H1 (cell line): ENCODE results near the gene RBBP5. TPM values are rescaled to one million over a fixed set of nuclear protein-coding genes. Genes with fewer than 3 reads are reported as not detected.

Experiments
- CTCF ChIA-PET: fragments of 300-600 bp; sonication (Branson Sonifier 250); formaldehyde crosslinking; loops from one replicate; lab custom pipeline; 2021; ENCODE audit not compliant: partially characterized antibody; lab: Charles Lee
- POLR2A ChIA-PET: fragments of 300-600 bp; sonication (Branson Sonifier 250); formaldehyde crosslinking; loops from one replicate; lab custom pipeline; 2021; ENCODE audit warnings: inconsistent platforms; ENCODE audit not compliant: partially characterized antibody; lab: Charles Lee
- DNase-seq, 2 experiments: peaks; one replicate each; pipeline versions ENCODE4 v3.0.0 to v3.0.0-alpha.2; 2010 to 2022; ENCODE audit warnings: low spot score in 2 of 2, low read depth in 1 of 2, mixed read lengths in 1 of 2
- FAIRE-seq: peaks from 2 replicates; lab custom pipeline; 2011; peaks lifted over from hg19 to GRCh38; lab: Jason Lieb, UNC
- H2AFZ ChIP-seq: 2 replicates; pipeline ENCODE4 v1.8.1; 2012; ENCODE audit warnings: low read length, inconsistent platforms
- H2AK5ac ChIP-seq: 2 replicates; pipeline ENCODE4 v1.6.1; 2013; ENCODE audit warnings: low read depth, low read length
- H2BK120ac ChIP-seq: replicated peaks from 2 replicates; pipeline ENCODE3; 2013; ENCODE audit warnings: low read depth, low read length, inconsistent platforms
- H2BK12ac ChIP-seq: 2 replicates; pipeline ENCODE4 v1.6.1; 2013; ENCODE audit warnings: low read depth, low read length
- H2BK15ac ChIP-seq: 2 replicates; pipeline ENCODE4 v1.6.1; 2013; ENCODE audit warnings: low read length
- H2BK20ac ChIP-seq: 2 replicates; pipeline ENCODE4 v1.6.1; 2013; ENCODE audit warnings: low read length
- H2BK5ac ChIP-seq: 2 replicates; pipeline ENCODE4 v1.6.1; 2013; ENCODE audit warnings: low read depth, low read length
- H3K14ac ChIP-seq: 2 replicates; pipeline ENCODE4 v1.6.1; 2013; ENCODE audit warnings: inconsistent platforms; ENCODE audit not compliant: insufficient read length
- H3K18ac ChIP-seq: 2 replicates; pipeline ENCODE4 v1.6.1; 2013; ENCODE audit warnings: low read length; ENCODE audit errors: extremely low read depth
- H3K23ac ChIP-seq: 2 replicates; pipeline ENCODE4 v1.6.1; 2013; ENCODE audit warnings: inconsistent platforms; ENCODE audit not compliant: insufficient read length
- H3K23me2 ChIP-seq: 2 replicates; pipeline ENCODE4 v1.6.1; 2013; ENCODE audit warnings: low read depth, low read length
- H3K27ac ChIP-seq: 2 replicates; pipeline ENCODE4 v1.6.1; 2011; ENCODE audit warnings: low read depth, low read length, inconsistent platforms
- H3K27me3 ChIP-seq, 4 experiments: replicated peaks in 1 of 4; 1 replicate in 1 of 4; 2 replicates in 3 of 4; pipeline versions ENCODE4 v1.6.1 to v1.8.1; 2011 to 2013; ENCODE audit warnings: low read length in 3 of 4, mild to moderate bottlenecking in 3 of 4, inconsistent platforms in 2 of 4, mixed read lengths in 2 of 4, moderate library complexity in 1 of 4; ENCODE audit not compliant: control insufficient read depth in 3 of 4, insufficient read depth in 3 of 4; ENCODE audit errors: extremely low read depth in 1 of 4
- H3K36me3 ChIP-seq, 4 experiments: 2 replicates each; pipeline versions ENCODE4 v1.6.1 to v1.8.1; 2011 to 2013; ENCODE audit warnings: mild to moderate bottlenecking in 4 of 4, low read length in 3 of 4, moderate library complexity in 2 of 4, control low read depth in 1 of 4, inconsistent platforms in 1 of 4; ENCODE audit not compliant: insufficient read depth in 4 of 4, control insufficient read depth in 2 of 4
- H3K4ac ChIP-seq: replicated peaks from 2 replicates; pipeline ENCODE3; 2013; ENCODE audit warnings: low read length, low read depth, mixed read lengths, inconsistent platforms; ENCODE audit not compliant: insufficient read length
- H3K4me1 ChIP-seq, 4 experiments: replicated peaks in 1 of 4; 1 replicate in 1 of 4; 2 replicates in 3 of 4; pipeline versions ENCODE4 v1.6.1 to v1.8.1; 2011 to 2013; ENCODE audit warnings: low read length in 3 of 4, inconsistent platforms in 2 of 4, mixed read lengths in 1 of 4; ENCODE audit not compliant: insufficient read depth in 4 of 4, control insufficient read depth in 3 of 4
- H3K4me2 ChIP-seq, 2 experiments: 2 replicates each; pipeline versions ENCODE4 v1.6.1 to v1.8.1; 2011 to 2013; ENCODE audit warnings: low read depth in 2 of 2, low read length in 2 of 2, control low read depth in 1 of 2, inconsistent platforms in 1 of 2, mild to moderate bottlenecking in 1 of 2; ENCODE audit not compliant: insufficient read depth in 1 of 2
- H3K4me3 ChIP-seq, 4 experiments: fragments of 200-600, 300-600 bp in 1 of 4; sonication (generic), shearing (Covaris generic), sonication (Bioruptor Twin) in 1 of 4; 2 replicates each; pipeline versions ENCODE4 v1.5.1 to v1.8.1; 2011 to 2016; ENCODE audit warnings: low read length in 4 of 4, low read depth in 3 of 4, control low read depth in 2 of 4, inconsistent platforms in 2 of 4, mild to moderate bottlenecking in 2 of 4, mixed read lengths in 1 of 4, moderate library complexity in 1 of 4; ENCODE audit not compliant: insufficient read depth in 2 of 4; ENCODE audit errors: extremely low read depth in 1 of 4
- H3K56ac ChIP-seq: replicated peaks from 2 replicates; pipeline ENCODE3; 2013; ENCODE audit warnings: low read depth, mild to moderate bottlenecking, mixed read lengths, low read length, inconsistent platforms; ENCODE audit not compliant: insufficient read length
- H3K79me1 ChIP-seq: 2 replicates; pipeline ENCODE4 v1.6.1; 2013; ENCODE audit warnings: low read depth, low read length, control low read depth
- H3K79me2 ChIP-seq, 2 experiments: 2 replicates each; pipeline versions ENCODE4 v1.6.1 to v1.8.1; 2012 to 2013; ENCODE audit warnings: low read length in 2 of 2, mild to moderate bottlenecking in 2 of 2, inconsistent platforms in 1 of 2; ENCODE audit not compliant: insufficient read depth in 2 of 2, control insufficient read depth in 1 of 2
- H3K9ac ChIP-seq, 4 experiments: replicated peaks in 1 of 4; 1 replicate in 1 of 4; 2 replicates in 3 of 4; pipeline versions ENCODE4 v1.6.1 to v1.8.1; 2011 to 2013; ENCODE audit warnings: low read depth in 3 of 4, low read length in 3 of 4, control low read depth in 2 of 4, mild to moderate bottlenecking in 2 of 4, moderate library complexity in 2 of 4, inconsistent platforms in 1 of 4; ENCODE audit errors: extremely low read depth in 1 of 4
- H3K9me3 ChIP-seq, 2 experiments: 2 replicates each; pipeline versions ENCODE4 v1.6.1 to v1.8.1; 2012 to 2013; ENCODE audit warnings: mild to moderate bottlenecking in 2 of 2, moderate library complexity in 2 of 2, control low read depth in 1 of 2, inconsistent platforms in 1 of 2, low read depth in 1 of 2, low read length in 1 of 2, mixed read lengths in 1 of 2; ENCODE audit not compliant: insufficient read depth in 2 of 2
- H4K20me1 ChIP-seq, 2 experiments: replicated peaks in 1 of 2; 2 replicates each; pipeline versions ENCODE3 to v1.8.1; 2011 to 2013; ENCODE audit warnings: inconsistent platforms in 2 of 2, low read length in 2 of 2, mild to moderate bottlenecking in 1 of 2; ENCODE audit not compliant: insufficient read depth in 2 of 2, control insufficient read depth in 1 of 2
- H4K5ac ChIP-seq: 2 replicates; pipeline ENCODE4 v1.6.1; 2013; ENCODE audit warnings: low read length, low read depth, mixed read lengths, inconsistent platforms; ENCODE audit not compliant: insufficient read length
- H4K8ac ChIP-seq: 2 replicates; pipeline ENCODE4 v1.8.0; 2013; ENCODE audit warnings: mild to moderate bottlenecking, moderate library complexity, low read length, inconsistent platforms; ENCODE audit not compliant: insufficient read depth; ENCODE audit errors: extremely low read depth
- H4K91ac ChIP-seq: replicated peaks from 2 replicates; pipeline ENCODE3; 2013; ENCODE audit warnings: low read length, mixed read lengths, inconsistent platforms; ENCODE audit not compliant: insufficient read length
- BCL11A ChIP-seq, 2 experiments: IDR thresholded peaks; one replicate each; pipeline ENCODE4 v1.6.1; 2011; ENCODE audit warnings: low read depth in 2 of 2, low read length in 2 of 2, mild to moderate bottlenecking in 2 of 2
- CHD1 ChIP-seq: IDR thresholded peaks from 2 replicates; pipeline ENCODE4 v1.6.1; 2012; ENCODE audit warnings: low read depth, low read length, improper control_type of control experiment
- CHD2 ChIP-seq: IDR thresholded peaks from 2 replicates; pipeline ENCODE4 v1.6.1; 2012; ENCODE audit warnings: low read length, improper control_type of control experiment
- CTBP2 ChIP-seq: IDR thresholded peaks from 2 replicates; pipeline ENCODE4 v1.7.0; 2011; ENCODE audit warnings: borderline replicate concordance, mild to moderate bottlenecking, moderate library complexity, mixed read lengths, low read length; ENCODE audit not compliant: insufficient read depth, insufficient read length
- CTCF ChIP-seq, 3 experiments: IDR thresholded peaks; 1 replicate in 2 of 3; 2 replicates in 1 of 3; pipeline versions ENCODE4 v1.5.1 to v1.6.1; 2011; ENCODE audit warnings: low read length in 3 of 3, mild to moderate bottlenecking in 3 of 3, inconsistent platforms in 2 of 3, low read depth in 1 of 3, moderate library complexity in 1 of 3; ENCODE audit not compliant: insufficient read depth in 1 of 3; ENCODE audit errors: control extremely low read depth in 1 of 3
- GTF2F1 ChIP-seq: IDR thresholded peaks from 2 replicates; pipeline ENCODE4 v1.6.1; 2012; ENCODE audit warnings: low read depth, low read length, improper control_type of control experiment, borderline replicate concordance
- MAFK ChIP-seq: IDR thresholded peaks from 2 replicates; pipeline ENCODE4 v1.6.1; 2012; ENCODE audit warnings: low read depth, mild to moderate bottlenecking, improper control_type of control experiment, low read length
- NANOG ChIP-seq: IDR thresholded peaks from 2 replicates; pipeline ENCODE4 v1.6.1; 2011; ENCODE audit warnings: low read length, low read depth, mild to moderate bottlenecking, inconsistent platforms; ENCODE audit not compliant: insufficient read depth, poor library complexity, severe bottlenecking
- PHF8 ChIP-seq: fragments of 200-600 bp; sonication (generic); conservative IDR thresholded peaks from 2 replicates; pipeline ENCODE4 v1.7.1; 2012; ENCODE audit warnings: low read depth, mild to moderate bottlenecking, inconsistent platforms, low read length, moderate library complexity
- TAF7 ChIP-seq: optimal IDR thresholded peaks from 2 replicates; pipeline ENCODE3; 2011; ENCODE audit warnings: low read depth, mild to moderate bottlenecking, inconsistent platforms, low read length, moderate library complexity, borderline replicate concordance
- ZNF274 ChIP-seq: IDR thresholded peaks from 2 replicates; pipeline ENCODE4 v1.7.0; 2012; ENCODE audit warnings: low read length, borderline replicate concordance; ENCODE audit errors: extremely low read depth
- WGBS, 2 experiments: shearing (Covaris generic) in 1 of 2; methylation state at CpG; one replicate each; pipeline versions ENCODE4 v1.1.6 to v1.1.7; 2013 to 2015; ENCODE audit warnings: low lambda C conversion rate in 2 of 2, mixed read lengths in 2 of 2, inconsistent platforms in 1 of 2, low coverage in 1 of 2, missing lambda C conversion rate in 1 of 2; ENCODE audit not compliant: insufficient replicate concordance in 2 of 2, insufficient coverage in 1 of 2, insufficient read length in 1 of 2; ENCODE audit errors: extremely low coverage in 1 of 2, missing lambda C conversion rate in 1 of 2; 5-methylcytosine and 5-hydroxymethylcytosine counted together
- polyA plus RNA-seq, 7 experiments: library from polyadenylated mRNA; depleted of rRNA in 3 of 7; stranded (reverse) in 5 of 7; unstranded in 2 of 7; fragments of >200 nt in 5 of 7; fragments of 200-250 nt in 2 of 7; gene quantifications; 1 replicate in 5 of 7; 2 replicates in 1 of 7; 4 replicates in 1 of 7; pipeline versions ENCODE4 v1.2.1 to v1.2.3, GENCODE V29; 2011 to 2013; ENCODE audit warnings: missing spikeins in 2 of 7, mixed read lengths in 2 of 7
- total RNA-seq: library from RNA; stranded (reverse); fragmentation: NEBNext Ultra II Directional; extraction: Animal tissue kit (Norgen Biotek cat#: 25700); gene quantifications from 2 replicates; pipeline ENCODE4 v1.2.1, GENCODE V29; 2021

Gene RBBP5
- total and polyA plus RNA-seq, 2 of the 8 experiments (the other 6 are each of a cell fraction or from before 2014, with no cell fraction given) = 6.7 to 21.5 TPM

DNA sequence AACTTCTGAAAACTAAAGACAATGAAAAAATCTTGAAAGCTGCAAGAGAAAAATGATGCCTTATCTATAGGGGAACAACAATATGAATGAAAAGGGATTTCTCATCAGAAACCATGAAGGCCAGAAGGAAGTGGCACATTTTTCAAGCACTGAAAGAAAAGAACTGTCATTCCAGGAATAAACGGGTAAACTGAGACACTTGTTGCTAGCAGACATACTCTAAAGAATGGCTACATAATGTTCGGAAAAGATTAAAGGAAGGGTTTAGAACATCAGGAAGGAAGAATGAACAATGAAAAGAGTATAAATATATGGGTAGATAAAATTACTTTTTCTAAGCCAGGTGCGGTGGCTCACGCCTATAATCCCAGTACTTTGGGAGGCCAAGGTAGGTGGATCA lies 14.5 kb downstream of the RBBP5 start:
- Histone ChIP-seq H3K27me3 (no peaks in the 10 kb centered on the region), H3K79me2 (0 out of 4 replicates have a peak, but pooled peaks cover 2% of the 10 kb centered on the region in 2 experiments), H3K23ac (no peak overlapping the region), H3K56ac (no peak overlapping the region), H3K27ac (no peak overlapping the region), H2BK12ac (no peak overlapping the region), H3K14ac (no peak overlapping the region), H2AK5ac (no peak overlapping the region), H3K23me2 (no peaks in the 10 kb centered on the region), H3K4ac (no peak overlapping the region), H2AFZ (no peak overlapping the region), H3K79me1 (no peaks in the 10 kb centered on the region; the same call in 1 of the 2 replicates), H4K5ac (no peak overlapping the region), H2BK120ac (no peak overlapping the region), H3K36me3 (peaks cover 8 to 32% (median 20%) of the 10 kb centered on the region in 4 experiments), H4K91ac (no peak overlapping the region), H4K20me1 (peaks cover 0 to 1% of the 10 kb centered on the region in 2 experiments), H2BK15ac (no peak overlapping the region), H3K4me2 (no peak overlapping the region), H3K9ac (no peak overlapping the region), H3K18ac (no peak overlapping the region), H3K4me3 (no peak overlapping the region), H4K8ac (no peak overlapping the region), H2BK20ac (no peak overlapping the region), H3K4me1 (no peaks in the 10 kb centered on the region; a peak in 1 of 7 replicates), H3K9me3 (no peaks in the 10 kb centered on the region), H2BK5ac (no peak overlapping the region)
- POLR2A ChIA-PET = no interaction called here
- CTCF ChIA-PET = interaction anchor here (0.7 to 3.2 kb wide), 3 partner anchors 10 to 1662 kb away, joined by 3 to 16 read pairs (median 4); no protein-coding TSS in a partner anchor
- 90% methylated on average over 4 of the region's 4 CpGs; no CpG with 5 or more reads in 1 of the 2 experiments for WGBS, 2 experiments
- DNase-seq (no peak), FAIRE-seq (no peak)
- no peak for TF ChIP-seq MAFK
- TF ChIP-seq NANOG = no peak
- TF ChIP-seq CHD1 = no peak
- no peak for TF ChIP-seq GTF2F1
- no peak for TF ChIP-seq CHD2
- TF ChIP-seq ZNF274 = no peak
- no peak for TF ChIP-seq TAF7
- no peak for TF ChIP-seq CTBP2
- TF ChIP-seq BCL11A (IDR thresholded peaks at IDR 0.05; ENCODE audit: low read depth in 2 of 2, low read length in 2 of 2) = no peak
- no peak for TF ChIP-seq CTCF (IDR thresholded peaks at IDR 0.05; ENCODE audit: control extremely low read depth in 1 of 3, insufficient read depth in 1 of 3, low read depth in 1 of 3, low read length in 3 of 3)
- no peak for TF ChIP-seq PHF8
